ENCODE results near the gene USP40. TPM values are rescaled to one million over a fixed set of nuclear protein-coding genes. Genes with fewer than 3 reads are reported as not detected.

USP40 gene
- total RNA-seq, 4 donors from 2014 or later, result 70.7 to 99.0 (median 85.7) TPM

DNA sequence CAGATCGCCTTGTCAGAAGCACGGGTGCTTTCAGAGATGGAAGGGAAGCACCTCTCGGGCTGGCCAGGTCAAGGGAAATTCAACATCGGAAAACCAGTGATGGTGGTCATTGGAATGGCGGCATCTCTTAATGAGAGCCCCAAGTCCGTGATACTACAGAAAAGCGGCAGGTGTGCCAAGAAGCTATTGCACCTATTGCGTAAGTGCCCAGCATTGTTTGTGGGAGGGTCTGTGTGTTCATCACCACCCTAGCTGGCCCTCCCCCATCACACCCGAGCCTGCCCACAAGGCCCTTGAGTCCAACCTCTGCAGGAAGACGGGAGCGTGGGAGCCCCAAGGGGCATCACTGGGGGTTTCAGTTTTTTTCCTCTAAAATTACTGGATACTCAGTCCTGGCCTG, 111.6 kb downstream of the USP40 start:
- Histone ChIP-seq H3K27me3 (no peaks in the 10 kb centered on the region), H3K4me1 (no peaks in the 10 kb centered on the region), H3K9me3 (no peaks in the 10 kb centered on the region), H3K36me3 (peaks cover 66 to 68% of the 10 kb centered on the region in 2 donors), H3K27ac (no peak overlapping the region), H3K4me3 (replicated peaks in 1 of 3) (no peak overlapping the region)
- intact Hi-C loops (cut with DNase I), result no loop called here
- peak in 1 of 2 donors; percentile 0 for DNase-seq
- TF ChIP-seq, protein P1, sequence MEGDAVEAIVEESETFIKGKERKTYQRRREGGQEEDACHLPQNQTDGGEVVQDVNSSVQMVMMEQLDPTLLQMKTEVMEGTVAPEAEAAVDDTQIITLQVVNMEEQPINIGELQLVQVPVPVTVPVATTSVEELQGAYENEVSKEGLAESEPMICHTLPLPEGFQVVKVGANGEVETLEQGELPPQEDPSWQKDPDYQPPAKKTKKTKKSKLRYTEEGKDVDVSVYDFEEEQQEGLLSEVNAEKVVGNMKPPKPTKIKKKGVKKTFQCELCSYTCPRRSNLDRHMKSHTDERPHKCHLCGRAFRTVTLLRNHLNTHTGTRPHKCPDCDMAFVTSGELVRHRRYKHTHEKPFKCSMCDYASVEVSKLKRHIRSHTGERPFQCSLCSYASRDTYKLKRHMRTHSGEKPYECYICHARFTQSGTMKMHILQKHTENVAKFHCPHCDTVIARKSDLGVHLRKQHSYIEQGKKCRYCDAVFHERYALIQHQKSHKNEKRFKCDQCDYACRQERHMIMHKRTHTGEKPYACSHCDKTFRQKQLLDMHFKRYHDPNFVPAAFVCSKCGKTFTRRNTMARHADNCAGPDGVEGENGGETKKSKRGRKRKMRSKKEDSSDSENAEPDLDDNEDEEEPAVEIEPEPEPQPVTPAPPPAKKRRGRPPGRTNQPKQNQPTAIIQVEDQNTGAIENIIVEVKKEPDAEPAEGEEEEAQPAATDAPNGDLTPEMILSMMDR (IDR thresholded peaks at IDR 0.05), result no peak
- TF ChIP-seq POLR2A (IDR thresholded peaks at IDR 0.05), result no peak
- WGBS, 2 donors, result 92 to 94% methylated on average over 11 of the region's 11 CpGs

DNA sequence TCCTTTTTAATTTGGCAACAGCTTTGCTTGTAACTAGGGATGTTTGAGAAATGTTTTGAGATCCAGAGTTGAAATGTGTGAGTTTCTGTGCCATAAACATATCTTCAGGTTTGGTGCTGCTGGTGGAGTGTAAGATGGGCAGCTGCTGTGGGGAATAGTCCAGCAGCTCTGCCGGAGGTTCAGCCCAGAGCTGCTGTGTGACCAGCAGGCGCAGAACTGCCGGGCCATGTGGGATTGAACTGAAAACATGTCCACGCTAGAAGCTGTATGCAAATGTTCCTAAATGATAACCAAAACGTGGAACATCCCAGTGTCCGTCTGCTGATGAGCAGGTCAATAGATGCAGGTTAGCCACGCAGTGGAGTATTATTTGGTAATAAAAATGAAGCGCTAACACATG, 112.7 kb downstream of the USP40 start:
- no peaks in the 10 kb centered on the region for H3K9me3 ChIP-seq
- H3K36me3 ChIP-seq, result peaks cover 67 to 77% of the 10 kb centered on the region in 2 donors
- no peak overlapping the region for H3K27ac ChIP-seq
- peak in 1 of 2 donors; percentile 1 for DNase-seq
- H3K4me3 ChIP-seq (replicated peaks in 1 of 3), result no peak overlapping the region
- H3K27me3 ChIP-seq, result no peaks in the 10 kb centered on the region
- TF ChIP-seq, protein P1 (IDR thresholded peaks at IDR 0.05), result no peak
- no peak for TF ChIP-seq POLR2A (IDR thresholded peaks at IDR 0.05)
- H3K4me1 ChIP-seq, result no peaks in the 10 kb centered on the region
- 96% methylated on average over 8 of the region's 8 CpGs for WGBS, 2 donors
- intact Hi-C loops (cut with DNase I), result no loop called here

DNA sequence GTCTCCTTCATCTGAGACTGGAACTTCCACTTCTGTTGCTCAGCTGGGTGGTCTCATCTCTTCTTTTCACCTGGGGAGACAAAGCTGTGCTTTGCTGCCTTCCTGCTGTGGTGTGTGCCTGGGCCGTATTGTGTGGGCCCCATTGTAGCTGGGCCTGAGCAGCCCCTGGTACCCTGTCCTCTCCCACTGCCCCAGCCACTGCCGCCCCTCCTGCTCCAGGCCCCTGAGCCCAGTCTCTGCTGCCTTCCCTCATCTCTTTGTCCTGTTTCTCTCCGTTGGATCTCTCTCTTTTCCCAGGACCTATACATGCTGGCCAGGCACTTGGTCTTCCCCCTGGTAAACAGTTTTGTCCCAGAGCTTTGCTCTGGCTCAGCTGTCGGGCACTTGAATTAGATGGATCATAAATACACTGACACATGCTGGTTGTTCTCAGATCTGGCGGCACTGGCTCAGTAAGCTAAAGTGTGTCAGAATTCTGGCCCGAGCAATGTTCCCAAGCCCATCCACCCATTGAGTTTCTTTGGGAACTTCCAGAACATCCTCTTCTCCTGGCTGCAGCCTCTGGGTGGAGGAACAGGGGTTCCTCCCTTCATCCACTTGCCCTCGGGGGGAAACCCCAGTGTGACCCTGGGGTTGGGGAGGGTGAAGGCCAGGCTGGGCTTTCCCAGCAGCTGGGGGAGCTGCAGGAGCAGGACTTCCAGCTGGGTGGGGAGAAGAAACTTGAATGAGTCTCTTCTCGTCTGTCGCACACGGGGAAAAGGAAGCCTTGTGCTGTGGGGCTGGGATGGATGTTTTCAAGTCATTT, 113.3 kb downstream of the USP40 start:
- WGBS, 2 donors, result 82 to 88% methylated on average over 10 of the region's 10 CpGs
- H3K9me3 ChIP-seq, result no peaks in the 10 kb centered on the region
- intact Hi-C loops (cut with DNase I), result no loop called here

DNA sequence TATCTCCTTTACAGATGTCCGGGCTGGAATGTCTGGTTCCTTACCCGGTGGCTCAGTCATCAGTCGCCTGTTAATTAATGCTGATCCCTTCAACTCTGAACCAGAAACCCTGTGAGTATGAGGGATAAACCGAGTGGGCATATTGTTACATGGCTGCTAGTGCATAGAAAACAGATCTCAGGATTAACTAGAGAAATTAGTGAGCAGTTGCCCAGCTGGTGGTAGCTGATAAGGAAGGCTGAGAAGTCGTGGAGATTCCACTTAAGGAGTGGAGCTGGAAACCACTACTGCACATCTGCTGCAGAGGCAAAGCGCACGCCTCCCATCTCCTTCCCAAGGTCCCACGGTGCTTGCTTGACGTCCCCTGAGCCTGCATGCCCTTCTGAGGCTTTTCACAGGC, 114.6 kb downstream of the USP40 start:
- no peaks in the 10 kb centered on the region for H3K4me1 ChIP-seq
- intact Hi-C loops (cut with DNase I), result no loop called here
- DNase-seq, result no peak
- H3K36me3 ChIP-seq, result peaks cover 58 to 75% of the 10 kb centered on the region in 2 donors
- no peaks in the 10 kb centered on the region for H3K27me3 ChIP-seq
- WGBS, 2 donors, result 84 to 90% methylated on average over 9 of the region's 9 CpGs
- H3K27ac ChIP-seq, result no peak overlapping the region
- TF ChIP-seq, protein P1 (IDR thresholded peaks at IDR 0.05), result no peak
- no peak for TF ChIP-seq POLR2A (IDR thresholded peaks at IDR 0.05)
- H3K4me3 ChIP-seq (replicated peaks in 1 of 3), result no peak overlapping the region
- no peaks in the 10 kb centered on the region for H3K9me3 ChIP-seq

More for the DNA sequence above, 113.3 kb downstream of the USP40 start:
- H3K27me3 ChIP-seq, result no peaks in the 10 kb centered on the region
- peaks cover 66 to 79% of the 10 kb centered on the region in 2 donors for H3K36me3 ChIP-seq
- no peak overlapping the region for H3K27ac ChIP-seq
- DNase-seq, result no peak
- TF ChIP-seq, protein P1 (IDR thresholded peaks at IDR 0.05), result no peak
- no peak for TF ChIP-seq POLR2A (IDR thresholded peaks at IDR 0.05)
- H3K4me3 ChIP-seq (replicated peaks in 1 of 3), result no peak overlapping the region
- H3K4me1 ChIP-seq, result no peaks in the 10 kb centered on the region

DNA sequence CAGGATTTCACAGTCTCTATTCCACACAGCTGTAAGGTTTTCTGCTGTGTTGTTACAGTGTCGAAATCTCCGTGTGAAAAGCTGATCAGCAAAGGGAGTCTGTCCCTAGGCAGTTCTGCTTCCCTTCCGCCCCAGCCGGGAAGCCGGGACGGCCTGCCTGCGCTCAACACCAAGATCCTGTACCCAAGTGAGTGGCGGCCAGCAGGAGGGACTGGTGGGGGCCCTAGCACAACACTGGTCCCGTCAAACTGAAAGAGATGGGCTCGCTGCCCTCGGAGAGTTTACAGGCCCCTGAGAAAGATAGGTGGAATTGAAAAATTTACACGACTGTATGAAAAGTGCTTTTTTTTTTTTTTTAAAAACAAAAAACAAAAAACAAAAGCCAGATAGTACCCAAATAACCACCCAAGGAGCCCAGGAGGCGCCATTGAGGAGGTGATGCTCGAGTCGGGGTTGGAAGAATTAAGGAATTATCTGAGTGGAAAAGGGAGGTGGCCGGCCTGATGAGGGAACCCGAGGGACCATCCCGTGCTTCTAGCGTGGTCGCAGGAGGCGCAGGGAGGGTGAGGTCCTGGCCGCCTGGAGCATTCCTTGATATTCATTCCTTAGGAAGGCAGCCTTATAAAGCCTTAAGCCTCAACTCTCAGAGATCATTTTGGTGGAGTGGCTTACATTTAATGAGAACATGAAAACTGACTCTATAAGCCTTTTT, 115.6 kb downstream of the USP40 start:
- WGBS, 2 donors, result 93 to 96% methylated on average over 22 of the region's 22 CpGs
- peak in 1 of 2 donors; percentile 1 for DNase-seq
- H3K27ac ChIP-seq, result no peak overlapping the region
- intact Hi-C loops (cut with DNase I), result no loop called here
- peaks cover 54 to 80% of the 10 kb centered on the region in 2 donors for H3K36me3 ChIP-seq
- H3K27me3 ChIP-seq, result no peaks in the 10 kb centered on the region
- no peaks in the 10 kb centered on the region for H3K9me3 ChIP-seq
- H3K4me3 ChIP-seq (replicated peaks in 1 of 3), result no peak overlapping the region
- TF ChIP-seq POLR2A (IDR thresholded peaks at IDR 0.05), result no peak
- no peaks in the 10 kb centered on the region for H3K4me1 ChIP-seq

Data from thyroid gland (tissue), 4 donors.